Upper lobe of left lung (tissue), 4 donors: ENCODE measurements around the gene ACOT13.

ENCODE experiments used
- CTCF ChIP-seq, 6 experiments: fragments of 450-650 bp in 4 of 6; fragments of 200-600 bp in 2 of 6; sonication (generic) in 2 of 6; IDR thresholded peaks; one replicate each; pipeline ENCODE4 v1.5.1; 2016 to 2019; ENCODE audit warnings: antibody characterized with exemption in 6 of 6
- EP300 ChIP-seq, 4 donors: sonication (generic); formaldehyde crosslinking; IDR thresholded peaks; one replicate each; pipeline ENCODE4 v1.5.1; 2017; ENCODE audit warnings: antibody characterized with exemption in 4 of 4, control low read depth in 2 of 4
- POLR2A ChIP-seq, 4 donors: fragments of 450-650 bp; IDR thresholded peaks; one replicate each; pipeline ENCODE4 v1.5.1; 2016 to 2017; ENCODE audit warnings: antibody characterized with exemption in 4 of 4, mild to moderate bottlenecking in 2 of 4
- POLR2AphosphoS5 ChIP-seq, 2 donors: sonication (generic); formaldehyde crosslinking; IDR thresholded peaks; one replicate each; pipeline ENCODE4 v1.5.1; 2017; ENCODE audit warnings: antibody characterized with exemption in 2 of 2

DNA sequence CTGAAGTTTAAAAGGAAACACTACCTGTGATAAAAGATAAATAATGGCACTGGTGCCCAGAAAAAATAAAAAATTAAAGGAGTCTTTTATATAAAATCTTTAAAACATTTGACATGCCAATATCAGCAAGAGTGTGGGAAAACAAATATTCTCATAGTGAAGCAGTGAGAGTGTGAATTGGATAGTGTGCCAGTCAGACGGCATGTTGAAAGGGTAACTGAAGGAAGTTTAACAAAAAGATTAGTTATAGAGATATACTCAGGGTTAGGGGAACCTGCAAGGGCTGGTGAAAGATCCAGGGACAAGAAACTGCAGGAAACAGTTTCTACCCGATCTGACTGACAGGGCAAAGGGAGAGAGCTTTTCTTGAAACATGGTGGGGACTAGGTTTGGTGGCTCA lies 85.6 kb downstream of the ACOT13 start:
- TF ChIP-seq CTCF (IDR thresholded peaks at IDR 0.05) (no peak), EP300 (IDR thresholded peaks at IDR 0.05) (no peak), POLR2AphosphoS5 (IDR thresholded peaks at IDR 0.05) (no peak), POLR2A (IDR thresholded peaks at IDR 0.05) (no peak)
